LHCN-M2 (cell line): ENCODE results near the gene DYNLT2B. TPM values are rescaled to one million over a fixed set of nuclear protein-coding genes. Genes with fewer than 3 reads are reported as not detected.
"Not testable (repeated sequence)": the region's sequence is repeated elsewhere in the genome, so short reads cannot be mapped to it uniquely, and the experiment has no call there.

Experiments
- DNase-seq: peaks from one replicate; pipeline ENCODE4 v3.0.0-alpha.2; 2012; ENCODE audit warnings: low read depth
- total RNA-seq: library from RNA; depleted of rRNA; stranded (reverse); fragments of >200 nt; gene quantifications from 2 replicates; pipeline ENCODE4 v1.2.3, GENCODE V29; 2014

Gene DYNLT2B
- total RNA-seq, 1 experiment from 2014 or later: 28.0 TPM

- no peak for DNase-seq
Measured at GRCh38 chr3:196326936-196327335, 8.9 kb upstream of the DYNLT2B start.

DNA sequence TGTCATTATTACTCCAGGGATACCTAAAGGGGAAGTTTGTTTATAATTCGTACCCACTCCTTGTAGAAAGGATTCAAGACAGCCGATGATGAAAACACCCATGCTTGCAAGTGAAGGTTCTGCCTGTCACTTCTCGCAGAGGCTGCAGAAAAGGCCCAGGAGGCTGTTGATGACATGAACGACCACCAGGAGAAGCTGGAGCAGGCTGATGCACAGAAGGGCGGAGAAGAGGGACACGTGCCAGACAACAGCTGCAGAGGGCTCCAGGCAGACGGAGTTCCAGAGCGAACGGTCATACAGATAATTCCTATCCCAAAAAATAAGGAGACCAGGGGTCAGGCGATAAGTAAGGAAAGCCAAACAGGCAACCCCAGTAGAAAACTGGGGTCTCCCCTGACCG lies 5.7 kb upstream of the DYNLT2B start:
- DNase-seq: peak; percentile 89

- no peak for DNase-seq
Measured at GRCh38 chr3:196323016-196323415, 5.0 kb upstream of the DYNLT2B start.

GRCh38 chr3:196321162-196321561 lies 3.1 kb upstream of the DYNLT2B start:
- no peak for DNase-seq

DNA sequence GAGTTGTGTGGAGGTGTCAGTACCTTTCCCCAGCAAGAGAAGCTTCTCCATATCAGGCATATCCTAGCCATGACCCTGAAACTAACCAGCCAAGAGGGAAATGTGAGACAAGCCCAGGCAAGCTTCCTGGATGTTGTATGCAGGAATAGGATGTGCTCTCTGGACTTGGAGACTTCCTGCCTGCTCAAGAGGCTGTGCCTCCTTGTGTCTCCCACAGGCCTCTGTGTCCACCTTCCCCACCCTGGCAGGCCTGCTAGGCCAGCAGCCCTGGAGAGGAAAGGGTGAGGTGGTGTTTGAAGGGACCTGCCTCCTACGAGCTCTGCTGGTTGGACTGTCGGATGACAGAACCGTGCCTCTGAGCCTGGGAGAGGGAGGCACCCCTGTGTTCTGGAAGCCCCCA lies 2.1 kb upstream of the DYNLT2B start:
- no peak for DNase-seq

DNA sequence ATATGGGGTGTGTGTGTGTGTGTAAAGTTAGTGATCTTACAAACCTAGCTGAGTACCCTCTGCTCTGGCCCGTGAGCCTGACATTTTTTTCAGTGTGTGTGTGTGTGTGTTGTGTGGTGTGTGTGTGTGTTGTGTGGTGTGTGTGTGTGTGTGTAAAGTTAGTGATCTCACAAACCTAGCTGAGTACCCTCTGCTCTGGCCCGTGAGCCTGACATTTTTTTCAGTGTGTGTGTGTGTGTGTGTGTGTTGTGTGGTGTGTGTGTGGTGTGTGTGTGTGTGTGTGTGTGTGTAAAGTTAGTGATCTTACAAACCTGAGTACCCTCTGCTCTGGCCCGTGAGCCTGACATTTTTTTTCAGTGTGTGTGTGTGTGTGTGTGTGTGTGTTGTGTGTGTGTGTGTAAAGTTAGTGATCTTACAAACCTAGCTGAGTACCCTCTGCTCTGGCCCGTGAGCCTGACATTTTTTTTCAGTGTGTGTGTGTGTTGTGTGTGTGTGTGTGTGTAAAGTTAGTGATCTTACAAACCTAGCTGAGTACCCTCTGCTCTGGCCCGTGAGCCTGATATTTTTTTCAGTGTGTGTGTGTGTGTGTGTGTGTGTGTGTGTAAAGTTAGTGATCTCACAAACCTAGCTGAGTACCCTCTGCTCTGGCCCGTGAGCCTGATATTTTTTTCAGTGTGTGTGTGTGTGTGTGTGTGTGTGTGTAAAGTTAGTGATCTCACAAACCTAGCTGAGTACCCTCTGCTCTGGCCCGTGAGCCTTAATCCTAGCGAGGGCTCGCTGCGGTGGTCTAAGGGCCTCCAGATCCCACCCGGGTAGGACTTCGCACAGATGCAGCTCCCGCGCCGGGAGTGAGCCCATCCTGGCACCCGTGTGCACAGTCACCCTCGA lies 997 bp downstream of the DYNLT2B start:
- DNase-seq: not testable (repeated sequence)

DNA sequence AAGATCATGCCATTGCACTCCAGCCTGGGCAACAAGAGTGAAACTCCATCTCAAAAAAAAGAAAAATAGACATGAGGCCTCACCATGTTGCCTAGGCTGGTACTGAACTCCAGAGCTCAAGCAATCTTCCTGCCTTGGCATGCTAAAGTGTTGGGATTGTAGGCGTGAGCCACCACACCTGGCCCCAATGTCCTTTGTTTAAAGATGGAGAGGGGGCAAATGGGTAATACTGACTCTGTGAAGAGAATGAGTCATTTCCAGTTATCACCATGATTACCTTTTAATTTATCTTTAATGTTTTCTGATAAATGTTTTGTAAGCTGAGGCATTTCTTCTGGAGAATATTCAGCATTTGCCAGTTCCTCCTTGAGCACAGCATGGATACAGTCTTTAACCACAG lies 2.2 kb downstream of the DYNLT2B start:
- no peak for DNase-seq

DNA sequence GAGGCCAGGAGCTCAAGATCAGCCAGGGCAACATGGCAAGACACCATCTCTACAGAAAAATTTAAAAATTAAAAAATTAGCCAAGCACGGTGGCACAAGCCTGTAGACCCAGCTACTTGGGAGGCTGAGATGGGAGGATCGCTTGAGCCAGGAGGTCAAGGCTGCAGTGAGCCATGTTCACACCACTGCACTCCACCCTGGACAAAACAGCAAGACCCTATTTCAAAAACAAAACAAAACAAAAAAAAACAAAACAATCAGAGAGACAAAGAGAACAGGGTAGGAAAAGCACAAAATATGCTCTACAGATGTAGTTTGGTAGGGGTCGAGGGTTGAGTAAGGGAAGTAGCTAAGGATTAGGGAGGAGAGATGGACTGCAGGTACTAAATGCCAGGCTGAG lies 3.4 kb downstream of the DYNLT2B start:
- DNase-seq: no peak

GRCh38 chr3:196314086-196314485 lies 4.0 kb downstream of the DYNLT2B start:
- not testable (repeated sequence) for DNase-seq

GRCh38 chr3:196302960-196303359 lies 15.1 kb downstream of the DYNLT2B start:
- not testable (repeated sequence) for DNase-seq

DNA sequence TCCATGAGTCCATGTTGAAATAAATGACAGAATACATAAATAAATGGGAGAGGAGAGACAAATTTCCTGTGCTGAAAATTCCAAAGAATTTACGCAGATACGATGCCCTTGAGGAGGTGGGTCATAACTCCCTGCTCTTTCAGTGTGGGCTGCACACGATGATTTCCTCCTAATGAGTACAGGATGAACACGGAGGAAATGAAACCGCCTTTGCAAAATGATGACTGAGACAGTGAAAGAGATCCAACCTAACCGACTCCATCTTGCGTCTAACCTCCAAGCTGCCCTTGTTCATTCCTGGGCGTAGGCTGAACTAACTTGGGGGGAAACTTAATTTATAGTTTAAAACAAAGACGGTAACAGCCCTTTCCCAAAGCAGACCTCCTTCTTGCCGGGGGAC lies 15.5 kb downstream of the DYNLT2B start:
- DNase-seq: not testable (repeated sequence)

DNA sequence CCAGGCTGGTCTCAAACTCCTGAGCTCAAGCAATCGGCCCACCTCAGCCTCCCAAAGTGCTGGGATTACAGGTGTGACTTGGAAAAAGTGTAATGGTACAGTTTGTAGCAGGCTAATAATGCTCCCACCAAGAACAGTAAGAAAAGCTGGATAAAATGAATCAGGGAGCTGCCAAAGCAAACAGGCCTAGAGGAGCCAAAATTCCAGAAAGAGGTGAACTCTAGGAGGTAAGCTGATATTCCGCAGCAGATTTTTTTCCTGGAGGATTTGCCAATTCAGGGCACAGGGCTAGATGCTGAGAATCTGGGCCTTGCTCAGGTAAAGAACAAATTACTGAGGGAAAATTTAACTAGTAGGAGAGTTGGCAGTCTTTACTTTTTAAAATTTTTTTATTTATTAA lies 19.5 kb downstream of the DYNLT2B start:
- DNase-seq: no peak

- DNase-seq: no peak
Measured at GRCh38 chr3:196292286-196292923, 25.6 kb downstream of the DYNLT2B start.

DNA sequence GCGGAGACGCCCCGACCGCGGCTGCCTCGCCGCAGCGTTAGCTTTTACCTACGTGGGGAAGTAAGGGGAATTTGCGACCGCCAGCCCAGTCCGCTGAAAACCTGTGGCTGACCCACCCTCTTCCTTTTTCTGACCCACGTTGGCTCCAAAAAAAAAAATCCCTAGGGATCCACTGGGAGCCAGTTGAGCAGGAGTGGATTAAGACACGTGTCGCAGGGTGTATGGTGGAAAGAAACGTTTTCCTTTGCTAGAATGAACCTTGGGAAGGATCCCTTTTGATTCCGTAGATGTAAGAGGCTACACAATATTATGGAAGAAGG lies 29.9 kb downstream of the DYNLT2B start:
- DNase-seq: peak; percentile 64

- DNase-seq: peak; percentile 96
Measured at GRCh38 chr3:196287440-196288140, 30.4 kb downstream of the DYNLT2B start, which contains the start of gene PCYT1A. Gene PCYT1A, minus strand, starts transcription at chr3:196287726. Its CDS starts 17,195 bp downstream, at chr3:196270531.

DNA sequence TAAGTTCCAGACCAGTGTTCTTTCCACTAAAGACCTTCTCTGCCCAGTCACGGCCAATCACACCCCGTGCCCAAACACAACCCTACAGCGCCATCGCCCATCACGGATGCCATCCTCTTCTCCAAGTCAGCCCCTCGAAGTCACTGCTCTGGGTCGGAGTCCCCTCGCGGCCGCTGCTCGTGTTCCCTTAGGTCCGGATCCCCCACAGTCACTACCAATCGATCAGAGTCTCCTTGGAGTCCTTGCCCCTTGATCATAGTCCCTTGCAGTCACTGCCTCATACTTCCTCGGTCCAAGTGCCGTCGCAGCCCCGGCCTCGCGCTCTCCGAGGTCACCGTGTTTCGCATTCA lies 31.0 kb downstream of the DYNLT2B start:
- peak; percentile 31 for DNase-seq

GRCh38 chr3:196284396-196284795 lies 33.6 kb downstream of the DYNLT2B start:
- peak; percentile 47 for DNase-seq

DNA sequence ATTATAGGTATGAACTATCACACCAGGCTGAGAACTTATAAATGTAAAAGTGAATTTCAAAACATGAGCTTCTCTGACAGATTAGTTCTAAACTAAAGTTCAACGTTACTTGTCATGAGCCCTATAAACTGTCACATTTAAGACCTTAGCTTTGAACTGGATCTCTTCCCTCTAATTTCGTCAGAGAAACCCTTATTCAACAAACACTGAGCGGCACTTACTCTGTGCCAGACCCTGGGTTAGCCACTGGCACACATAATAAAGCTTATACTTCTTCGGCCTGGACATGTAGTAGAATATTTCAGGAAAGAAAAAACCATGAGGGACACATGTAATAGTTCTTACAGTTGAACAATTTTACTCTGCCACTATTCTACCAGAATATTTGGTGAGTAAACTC lies 36.1 kb downstream of the DYNLT2B start:
- no peak for DNase-seq

DNA sequence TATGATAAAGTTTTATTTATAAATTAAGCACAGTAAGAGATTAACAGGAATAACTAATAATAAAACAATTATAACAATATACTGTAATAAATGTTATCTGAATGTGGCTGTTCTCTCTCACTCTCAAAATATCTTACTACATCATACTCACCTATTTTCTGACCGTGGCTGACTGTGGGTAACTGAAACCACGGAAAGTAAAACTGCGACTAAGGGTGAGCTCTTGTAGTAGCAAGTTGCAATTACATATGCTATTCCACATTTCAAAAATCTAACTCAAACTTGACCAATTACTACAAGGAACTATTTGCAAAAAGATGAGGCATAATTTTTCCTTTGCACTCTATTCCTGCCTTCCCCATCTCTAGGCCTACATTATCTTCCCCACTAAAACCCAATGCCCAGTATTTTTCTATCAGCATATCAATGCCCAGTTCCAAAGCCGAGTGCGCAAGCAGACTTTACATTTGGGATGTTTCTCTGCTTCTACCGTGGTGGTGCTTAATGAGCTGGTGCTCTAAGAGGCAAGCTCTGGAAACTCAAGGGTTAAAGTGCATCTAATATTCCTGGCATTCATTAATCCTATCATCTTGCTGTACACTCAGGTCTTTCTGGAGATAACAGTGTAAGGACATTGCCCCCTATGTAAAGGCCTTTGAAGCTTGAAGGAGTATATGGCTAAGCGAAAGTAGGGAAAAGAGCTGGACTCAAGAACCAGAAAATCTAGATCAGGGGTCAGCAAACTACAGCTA lies 37.2 kb downstream of the DYNLT2B start:
- no peak for DNase-seq

DNA sequence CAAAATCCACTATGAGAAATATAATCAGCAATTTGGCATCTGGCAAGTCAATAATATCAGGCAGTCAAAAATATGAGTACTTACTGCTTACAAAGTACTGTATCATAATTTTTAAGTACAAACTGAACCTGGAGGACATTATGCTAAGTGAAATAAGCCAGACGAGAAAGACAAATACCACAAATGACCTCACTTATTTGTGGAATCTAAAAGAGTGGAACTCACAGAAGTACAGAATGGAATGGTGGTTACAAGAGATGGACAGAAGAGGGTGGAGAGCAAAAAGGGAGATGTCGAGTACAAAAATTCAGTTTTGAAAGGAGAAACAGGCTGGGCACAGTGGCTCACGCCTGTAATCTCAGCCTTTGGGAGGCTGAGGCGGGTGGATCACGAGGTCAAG lies 42.9 kb downstream of the DYNLT2B start:
- no peak for DNase-seq

GRCh38 chr3:196274585-196274984 lies 43.5 kb downstream of the DYNLT2B start:
- DNase-seq: no peak

GRCh38 chr3:196273655-196274054 lies 44.4 kb downstream of the DYNLT2B start:
- DNase-seq: no peak
